Esophagus mucosa (tissue), 1 donor: ENCODE results near the gene NINJ1. TPM values are rescaled to one million over a fixed set of nuclear protein-coding genes. Genes with fewer than 3 reads are reported as not detected.
"Not testable (repeated sequence)": the region's sequence is repeated elsewhere in the genome, so short reads cannot be mapped to it uniquely, and the experiment has no call there.

Source experiments
- ATAC-seq: fragments of 200-7000 bp; cut with Tn5 transposase; one replicate; pipeline ENCODE4 v1.9.1; 2020
- total RNA-seq: library from RNA; stranded (reverse); gene quantifications from one replicate; pipeline ENCODE4 v1.2.4, GENCODE V29; 2023
- donor health status: DM: yes; HTN: yes; CAD: no.

NINJ1 gene
- total RNA-seq, 1 donor from 2014 or later: 16.9 TPM

GRCh38 chr9:93159601-93160471, 25.8 kb upstream of the NINJ1 start:
- ATAC-seq: peak; percentile 87

GRCh38 chr9:93156475-93157008, 22.5 kb upstream of the NINJ1 start:
- no peak for ATAC-seq

- no peak for ATAC-seq
Observed at GRCh38 chr9:93155716-93156474, 21.8 kb upstream of the NINJ1 start.

- ATAC-seq: no peak
Observed at GRCh38 chr9:93154293-93154903, 20.3 kb upstream of the NINJ1 start.

- ATAC-seq: no peak
Observed at GRCh38 chr9:93151097-93151784, 17.2 kb upstream of the NINJ1 start.

GRCh38 chr9:93149361-93149760, 15.3 kb upstream of the NINJ1 start:
- ATAC-seq: no peak

GRCh38 chr9:93148721-93149120, 14.7 kb upstream of the NINJ1 start:
- ATAC-seq: no peak

GRCh38 chr9:93147632-93148031, 13.6 kb upstream of the NINJ1 start:
- no peak for ATAC-seq

- ATAC-seq: not testable (repeated sequence)
Observed at GRCh38 chr9:93146696-93147095, 12.6 kb upstream of the NINJ1 start.

GRCh38 chr9:93143830-93144530, 9.9 kb upstream of the NINJ1 start:
- ATAC-seq: peak; percentile 31

- no peak for ATAC-seq
Observed at GRCh38 chr9:93141771-93142483, 7.9 kb upstream of the NINJ1 start.

GRCh38 chr9:93139365-93140182, 5.5 kb upstream of the NINJ1 start:
- ATAC-seq: peak; percentile 65

- no peak for ATAC-seq
Observed at GRCh38 chr9:93138171-93138764, 4.2 kb upstream of the NINJ1 start.

- no peak for ATAC-seq
Observed at GRCh38 chr9:93137362-93137761, 3.3 kb upstream of the NINJ1 start.

- ATAC-seq: no peak
Observed at GRCh38 chr9:93136011-93136440, 2.0 kb upstream of the NINJ1 start.

- no peak for ATAC-seq
Observed at GRCh38 chr9:93134740-93135444, 841 bp upstream of the NINJ1 start.

- ATAC-seq: peak; percentile 12
Observed at GRCh38 chr9:93133681-93134014, 403 bp downstream of the NINJ1 start.

GRCh38 chr9:93132946-93133680, 938 bp downstream of the NINJ1 start:
- ATAC-seq: no peak
